CD4-positive, alpha-beta T cell (primary cell): ENCODE results near the gene C6orf132. TPM values are rescaled to one million over a fixed set of nuclear protein-coding genes. Genes with fewer than 3 reads are reported as not detected.

Experiments
- ATAC-seq: fragments of 200-7000 bp; cut with Tn5 transposase; one replicate; pipeline ENCODE4 v1.10.0; 2022; ENCODE audit warnings: mild to moderate bottlenecking; ENCODE audit not compliant: poor library complexity
- CTCF ChIA-PET: fragments of 350-600 bp; sonication (Branson Sonifier 250); formaldehyde crosslinking; loops from one replicate; lab custom pipeline; 2021; ENCODE audit warnings: antibody characterized with exemption, inconsistent platforms; lab: Charles Lee
- POLR2A ChIA-PET: fragments of 350-600 bp; sonication (Branson Sonifier 250); formaldehyde crosslinking; loops from one replicate; lab custom pipeline; 2021; ENCODE audit warnings: antibody characterized with exemption, inconsistent platforms; lab: Charles Lee
- DNase-seq, 14 experiments: peaks; one replicate each; pipeline ENCODE4 v3.0.0-alpha.2; 2013 to 2020; ENCODE audit warnings: mixed read lengths in 2 of 14
- H3K27ac ChIP-seq, 2 donors: one replicate each; pipeline versions ENCODE4 v1.5.1 to v1.7.0; 2013; ENCODE audit warnings: low read length in 2 of 2, low read depth in 1 of 2, mild to moderate bottlenecking in 1 of 2
- H3K27me3 ChIP-seq, 2 experiments: 1 replicate in 1 of 2; 2 replicates in 1 of 2; pipeline versions ENCODE4 v1.6.1 to v1.7.0; 2013; ENCODE audit warnings: low read length in 2 of 2, control low read depth in 1 of 2, mild to moderate bottlenecking in 1 of 2, moderate library complexity in 1 of 2; ENCODE audit not compliant: insufficient read depth in 2 of 2, control insufficient read depth in 1 of 2
- H3K36me3 ChIP-seq: one replicate; pipeline ENCODE4 v1.6.1; 2013; ENCODE audit warnings: low read length, control low read depth; ENCODE audit not compliant: insufficient read depth
- H3K4me1 ChIP-seq: one replicate; pipeline ENCODE4 v1.6.1; 2013; ENCODE audit warnings: low read length, control low read depth; ENCODE audit not compliant: insufficient read depth
- H3K4me3 ChIP-seq: one replicate; pipeline ENCODE4 v1.5.1; 2013; ENCODE audit warnings: mild to moderate bottlenecking, low read length, moderate library complexity
- H3K9me3 ChIP-seq, 2 experiments: 1 replicate in 1 of 2; 2 replicates in 1 of 2; pipeline versions ENCODE4 v1.6.1 to v1.7.0; 2013; ENCODE audit warnings: low read length in 2 of 2, mild to moderate bottlenecking in 2 of 2, control low read depth in 1 of 2, moderate library complexity in 1 of 2; ENCODE audit not compliant: control insufficient read depth in 1 of 2, insufficient read depth in 1 of 2
- H3K27ac Mint-ChIP-seq: one replicate; pipeline ENCODE4 v1.8.0; 2020; ENCODE audit warnings: mixed read lengths
- H3K27me3 Mint-ChIP-seq: one replicate; pipeline ENCODE4 v1.8.0; 2021; ENCODE audit warnings: mixed read lengths
- H3K36me3 Mint-ChIP-seq: one replicate; pipeline ENCODE4 v1.8.0; 2021; ENCODE audit warnings: low read depth, mixed read lengths
- H3K4me1 Mint-ChIP-seq: one replicate; pipeline ENCODE4 v1.8.0; 2021; ENCODE audit warnings: low read depth, mixed read lengths
- H3K4me3 Mint-ChIP-seq: one replicate; pipeline ENCODE4 v1.8.0; 2020; ENCODE audit warnings: mild to moderate bottlenecking, mixed read lengths
- H3K9me3 Mint-ChIP-seq: one replicate; pipeline ENCODE4 v1.8.0; 2020; ENCODE audit warnings: mixed read lengths
- CTCF ChIP-seq: fragments of 200-600 bp; IDR thresholded peaks from one replicate; pipeline ENCODE4 v1.8.0; 2022; ENCODE audit warnings: antibody characterized with exemption, mild to moderate bottlenecking
- intact Hi-C, 2 experiments: fragments of 100-400 bp; cut with DNase I in 1 of 2; cut with micrococcal nuclease in 1 of 2; formaldehyde crosslinking; loops; one replicate each; pipeline versions ENCODE4 v1.15.1 to v1.9.0; 2023 to 2025; cut with DNase I, micrococcal nuclease
- total RNA-seq, 174 experiments: library from RNA in 2 of 174; stranded (reverse) in 2 of 174; gene quantifications; one replicate each; pipeline ENCODE4 v1.2.3 and lab custom pipeline; 2021 to 2026

Gene C6orf132
- total RNA-seq, 2 experiments from 2014 or later: not detected

GRCh38 chr6:42086046-42087035 lies 56.1 kb downstream of the C6orf132 start:
- no peak for TF ChIP-seq CTCF
- no peaks in the 10 kb centered on the region for H3K4me1 ChIP-seq
- DNase-seq: no peak
- H3K36me3 Mint-ChIP-seq: peaks cover 24% of the 10 kb centered on the region
- no peak for ATAC-seq
- no peak overlapping the region for H3K4me3 Mint-ChIP-seq
- no peaks in the 10 kb centered on the region for H3K4me1 Mint-ChIP-seq
- H3K9me3 ChIP-seq: no peaks in the 10 kb centered on the region
- no peak overlapping the region for H3K27ac ChIP-seq
- H3K4me3 ChIP-seq: no peak overlapping the region
- no peaks in the 10 kb centered on the region for H3K27me3 Mint-ChIP-seq
- CTCF ChIA-PET: interaction anchor here (0.8 to 2.8 kb wide), 2 partner anchors 18 to 299 kb away, joined by 3 to 9 read pairs; partner anchors contain the start of gene TOMM6
- no peaks in the 10 kb centered on the region for H3K36me3 ChIP-seq
- POLR2A ChIA-PET: no interaction called here
- no peaks in the 10 kb centered on the region for H3K27me3 ChIP-seq
- no peaks in the 10 kb centered on the region for H3K9me3 Mint-ChIP-seq
- intact Hi-C loops: no loop called here
- H3K27ac Mint-ChIP-seq: no peak overlapping the region

GRCh38 chr6:42084889-42085288 lies 57.5 kb downstream of the C6orf132 start:
- ATAC-seq: no peak
- Mint-ChIP-seq H3K36me3 (peaks cover 31% of the 10 kb centered on the region), H3K9me3 (no peaks in the 10 kb centered on the region), H3K4me3 (no peak overlapping the region), H3K4me1 (no peaks in the 10 kb centered on the region), H3K27ac (no peak overlapping the region), H3K27me3 (no peaks in the 10 kb centered on the region)
- no peak for TF ChIP-seq CTCF
- CTCF ChIA-PET: interaction anchor here (2.8 kb wide), 1 partner anchor 20 kb away, joined by 9 read pairs; no protein-coding TSS in a partner anchor
- no peaks in the 10 kb centered on the region for H3K4me1 ChIP-seq
- H3K4me3 ChIP-seq: no peak overlapping the region
- no peaks in the 10 kb centered on the region for H3K9me3 ChIP-seq
- intact Hi-C loops: no loop called here
- peaks cover 3% of the 10 kb centered on the region for H3K36me3 ChIP-seq
- H3K27me3 ChIP-seq: no peaks in the 10 kb centered on the region
- no peak overlapping the region for H3K27ac ChIP-seq
- DNase-seq: no peak
- POLR2A ChIA-PET: interaction anchor here (0.6 to 2.0 kb wide), 2 partner anchors 34 to 1284 kb away, joined by 3 to 4 read pairs; partner anchors contain the start of genes TAF8 and ZNF318

DNA sequence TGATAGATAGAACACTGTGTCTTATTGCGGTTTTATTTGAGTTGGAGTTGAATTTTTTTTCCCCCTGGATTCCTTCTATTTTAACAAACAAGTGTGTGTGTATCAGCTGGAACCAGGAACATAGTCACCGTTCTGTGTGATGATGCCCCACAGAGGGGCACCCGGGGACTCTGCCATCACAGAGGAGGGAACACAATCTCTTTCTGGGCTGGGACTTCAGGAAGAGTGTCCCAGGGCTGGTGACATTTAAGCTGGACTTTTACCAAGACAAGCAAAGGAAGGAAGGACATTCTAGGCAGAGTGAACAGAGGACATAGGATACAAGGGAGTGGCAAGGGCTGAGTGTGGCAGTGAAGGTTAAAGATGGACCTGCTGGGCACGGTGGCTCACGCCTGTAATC lies 58.9 kb downstream of the C6orf132 start:
- intact Hi-C loops: no loop called here
- ATAC-seq (no peak), DNase-seq (no peak)
- no peaks in the 10 kb centered on the region for H3K27me3 Mint-ChIP-seq
- H3K4me3 ChIP-seq: no peak overlapping the region
- no peaks in the 10 kb centered on the region for H3K4me1 Mint-ChIP-seq
- H3K36me3 Mint-ChIP-seq: peaks cover 45% of the 10 kb centered on the region
- H3K4me1 ChIP-seq: no peaks in the 10 kb centered on the region
- POLR2A ChIA-PET: interaction anchor here (2.0 kb wide), 1 partner anchor 33 kb away, joined by 4 read pairs; the partner anchor contains the start of gene TAF8
- H3K27ac Mint-ChIP-seq: no peak overlapping the region
- CTCF ChIA-PET: no interaction called here
- no peaks in the 10 kb centered on the region for H3K27me3 ChIP-seq
- TF ChIP-seq CTCF: no peak
- H3K4me3 Mint-ChIP-seq: no peak overlapping the region
- no peak overlapping the region for H3K27ac ChIP-seq
- H3K9me3 ChIP-seq: no peaks in the 10 kb centered on the region
- no peaks in the 10 kb centered on the region for H3K9me3 Mint-ChIP-seq
- peaks cover 16% of the 10 kb centered on the region for H3K36me3 ChIP-seq
